Caco-2 (cell line): ENCODE measurements around the gene SLC43A3. TPM values are rescaled to one million over a fixed set of nuclear protein-coding genes. Genes with fewer than 3 reads are reported as not detected.

Source experiments
- BruUV-seq: library from RNA; stranded (reverse); fragments of 400-500 nt; replicated peaks from 2 replicates; lab custom pipeline; 2021; lab: Mats Ljungman, UMichigan
- CTCF ChIA-PET: fragments of 300-600 bp; sonication (Branson Sonifier 250); formaldehyde crosslinking; loops from one replicate; lab custom pipeline; 2022; ENCODE audit warnings: antibody characterized with exemption; lab: Charles Lee
- POLR2A ChIA-PET: fragments of 300-600 bp; sonication (Branson Sonifier 250); formaldehyde crosslinking; loops from one replicate; lab custom pipeline; 2022; ENCODE audit warnings: antibody characterized with exemption; lab: Charles Lee
- DNase-seq, 2 experiments: peaks; one replicate each; pipeline versions ENCODE4 v3.0.0 to v3.0.0-alpha.2; 2020 to 2022
- H3K27me3 ChIP-seq: replicated peaks from 2 replicates; pipeline ENCODE4 v1.6.0; 2011; ENCODE audit warnings: low read length; ENCODE audit not compliant: control insufficient read depth, insufficient read depth
- H3K36me3 ChIP-seq: 2 replicates; pipeline ENCODE4 v1.5.1; 2011; ENCODE audit warnings: low read length; ENCODE audit not compliant: control insufficient read depth, insufficient read depth
- H3K4me1 ChIP-seq: fragments of 250-450 bp; sonication (Bioruptor Pico); 2 replicates; pipeline ENCODE4 v1.5.1; 2020; ENCODE audit warnings: mild to moderate bottlenecking
- H3K4me3 ChIP-seq: 2 replicates; pipeline ENCODE4 v1.5.1; 2011; ENCODE audit warnings: low read depth, mild to moderate bottlenecking, control low read depth, low read length
- H3K9me3 ChIP-seq: fragments of 250-450 bp; sonication (Bioruptor Pico); 2 replicates; pipeline ENCODE4 v1.5.1; 2020; ENCODE audit warnings: mild to moderate bottlenecking, moderate library complexity
- H3K27ac Mint-ChIP-seq: one replicate; pipeline ENCODE4 v1.8.0; 2022; ENCODE audit warnings: mixed read lengths; ENCODE audit not compliant: unreplicated experiment
- H3K27me3 Mint-ChIP-seq: one replicate; pipeline ENCODE4 v1.8.0; 2022; ENCODE audit warnings: mixed read lengths; ENCODE audit not compliant: insufficient read depth, unreplicated experiment
- H3K36me3 Mint-ChIP-seq: one replicate; pipeline ENCODE4 v1.8.0; 2022; ENCODE audit warnings: mild to moderate bottlenecking, mixed read lengths; ENCODE audit not compliant: insufficient read depth, unreplicated experiment
- H3K4me1 Mint-ChIP-seq: one replicate; pipeline ENCODE4 v1.8.0; 2022; ENCODE audit warnings: low read depth, mixed read lengths; ENCODE audit not compliant: unreplicated experiment
- H3K4me3 Mint-ChIP-seq: one replicate; pipeline ENCODE4 v1.8.0; 2022; ENCODE audit warnings: mild to moderate bottlenecking, moderate library complexity, mixed read lengths; ENCODE audit not compliant: unreplicated experiment
- H3K9me3 Mint-ChIP-seq: one replicate; pipeline ENCODE4 v1.8.0; 2022; ENCODE audit warnings: mixed read lengths; ENCODE audit not compliant: unreplicated experiment
- CTCF ChIP-seq, 2 experiments: fragments of 200-600 bp in 1 of 2; IDR thresholded peaks; 1 replicate in 1 of 2; 2 replicates in 1 of 2; pipeline versions ENCODE4 v1.5.1 to v1.8.0; 2011 to 2022; ENCODE audit warnings: antibody characterized with exemption in 1 of 2, control low read depth in 1 of 2, inconsistent platforms in 1 of 2, low read depth in 1 of 2, low read length in 1 of 2, mild to moderate bottlenecking in 1 of 2, moderate library complexity in 1 of 2; ENCODE audit not compliant: insufficient read depth in 1 of 2, severe bottlenecking in 1 of 2, unreplicated experiment in 1 of 2
- intact Hi-C: fragments of 100-400 bp; cut with micrococcal nuclease; formaldehyde crosslinking; loops from one replicate; pipeline ENCODE4 v1.10.0; 2022; ENCODE audit not compliant: unreplicated experiment
- total RNA-seq: library from RNA; stranded (reverse); gene quantifications from 2 replicates; pipeline ENCODE4 v1.2.3, GENCODE V29; 2022

Gene SLC43A3
- total RNA-seq, 1 experiment from 2014 or later = not detected

GRCh38 chr11:57394203-57394965 is 32.5 kb downstream of the SLC43A3 start:
- Mint-ChIP-seq H3K4me3 (no peak overlapping the region), H3K27ac (no peak overlapping the region), H3K9me3 (no peaks in the 10 kb centered on the region), H3K27me3 (peaks cover 16% of the 10 kb centered on the region), H3K4me1 (no peaks in the 10 kb centered on the region), H3K36me3 (no peaks in the 10 kb centered on the region)
- Histone ChIP-seq H3K9me3 (no peaks in the 10 kb centered on the region), H3K27me3 (no peaks in the 10 kb centered on the region), H3K36me3 (no peaks in the 10 kb centered on the region), H3K4me3 (no peak overlapping the region), H3K4me1 (no peaks in the 10 kb centered on the region)
- intact Hi-C loops = no loop called here
- no TSS peak for BruUV-seq
- DNase-seq = no peak
- CTCF ChIA-PET = no interaction called here
- POLR2A ChIA-PET = no interaction called here
- no peak for TF ChIP-seq CTCF (IDR thresholded peaks at IDR 0.05; ENCODE audit: insufficient read depth in 1 of 2, low read depth in 1 of 2, low read length in 1 of 2, severe bottlenecking in 1 of 2, unreplicated experiment in 1 of 2)

- no peak overlapping the region for H3K27ac Mint-ChIP-seq
- no peak overlapping the region for H3K4me3 ChIP-seq
- H3K27me3 ChIP-seq = no peaks in the 10 kb centered on the region
- DNase-seq = no peak
- H3K9me3 ChIP-seq = no peaks in the 10 kb centered on the region
- ChIA-PET POLR2A (no interaction called here), CTCF (interaction anchor here (0.6 kb wide), 1 partner anchor 13 kb away, joined by 5 read pairs; no protein-coding TSS in a partner anchor)
- H3K36me3 Mint-ChIP-seq = no peaks in the 10 kb centered on the region
- no peaks in the 10 kb centered on the region for H3K36me3 ChIP-seq
- H3K27me3 Mint-ChIP-seq = peaks cover 22% of the 10 kb centered on the region
- H3K4me1 Mint-ChIP-seq = no peaks in the 10 kb centered on the region
- H3K4me1 ChIP-seq = no peaks in the 10 kb centered on the region
- TF ChIP-seq CTCF (IDR thresholded peaks at IDR 0.05; ENCODE audit: insufficient read depth in 1 of 2, low read depth in 1 of 2, low read length in 1 of 2, severe bottlenecking in 1 of 2, unreplicated experiment in 1 of 2) = no peak
- no peak overlapping the region for H3K4me3 Mint-ChIP-seq
- no peaks in the 10 kb centered on the region for H3K9me3 Mint-ChIP-seq
- no TSS peak for BruUV-seq
- intact Hi-C loops = no loop called here
These were observed 34.2 kb downstream of the SLC43A3 start for GRCh38 chr11:57392763-57393105.

GRCh38 chr11:57392066-57392762 is 34.7 kb downstream of the SLC43A3 start:
- Histone ChIP-seq H3K27me3 (no peaks in the 10 kb centered on the region), H3K36me3 (no peaks in the 10 kb centered on the region), H3K9me3 (no peaks in the 10 kb centered on the region), H3K4me3 (no peak overlapping the region), H3K4me1 (no peaks in the 10 kb centered on the region)
- no peak for TF ChIP-seq CTCF (IDR thresholded peaks at IDR 0.05; ENCODE audit: insufficient read depth in 1 of 2, low read depth in 1 of 2, low read length in 1 of 2, severe bottlenecking in 1 of 2, unreplicated experiment in 1 of 2)
- intact Hi-C loops = no loop called here
- ChIA-PET POLR2A (no interaction called here), CTCF (interaction anchor here (0.6 kb wide), 1 partner anchor 12 kb away, joined by 5 read pairs; no protein-coding TSS in a partner anchor)
- Mint-ChIP-seq H3K9me3 (no peaks in the 10 kb centered on the region), H3K27me3 (peaks cover 22% of the 10 kb centered on the region), H3K36me3 (no peaks in the 10 kb centered on the region), H3K4me1 (no peaks in the 10 kb centered on the region), H3K4me3 (no peak overlapping the region), H3K27ac (no peak overlapping the region)
- BruUV-seq = no TSS peak
- no peak for DNase-seq
